Endodermal cell (in vitro differentiated cells): ENCODE measurements around the gene METAP1D. TPM values are rescaled to one million over a fixed set of nuclear protein-coding genes. Genes with fewer than 3 reads are reported as not detected.

Experiments used
- DNase-seq: peaks from one replicate; pipeline ENCODE4 v3.0.0-alpha.2; 2017
- H3K27ac ChIP-seq: 2 replicates; pipeline ENCODE4 v1.5.1; 2013; ENCODE audit warnings: mild to moderate bottlenecking, low read depth, low read length, moderate library complexity
- H3K27me3 ChIP-seq: 2 replicates; pipeline ENCODE4 v1.6.1; 2013; ENCODE audit warnings: mild to moderate bottlenecking, low read length, moderate library complexity; ENCODE audit not compliant: insufficient read depth, control insufficient read depth, poor library complexity, severe bottlenecking
- H3K36me3 ChIP-seq: 2 replicates; pipeline ENCODE4 v1.7.0; 2013; ENCODE audit warnings: mild to moderate bottlenecking, low read length, moderate library complexity; ENCODE audit not compliant: control insufficient read depth, insufficient read depth
- H3K4me1 ChIP-seq: one replicate; pipeline ENCODE4 v1.7.0; 2013; ENCODE audit warnings: low read length; ENCODE audit not compliant: control insufficient read depth, insufficient read depth
- H3K4me3 ChIP-seq: 2 replicates; pipeline ENCODE4 v1.5.1; 2013; ENCODE audit warnings: mild to moderate bottlenecking, low read length, moderate library complexity
- H3K9ac ChIP-seq: 2 replicates; pipeline ENCODE4 v1.6.1; 2013; ENCODE audit warnings: mild to moderate bottlenecking, low read length, moderate library complexity; ENCODE audit not compliant: poor library complexity, severe bottlenecking; ENCODE audit errors: extremely low read depth
- H3K9me3 ChIP-seq: 2 replicates; pipeline ENCODE4 v1.6.1; 2013; ENCODE audit warnings: mild to moderate bottlenecking, low read length, moderate library complexity; ENCODE audit not compliant: control insufficient read depth
- H3K27ac Mint-ChIP-seq: 2 replicates; pipeline ENCODE4 v1.8.0; 2020; ENCODE audit warnings: mixed read lengths
- H3K27me3 Mint-ChIP-seq: 2 replicates; pipeline ENCODE4 v1.8.0; 2021; ENCODE audit warnings: mild to moderate bottlenecking, mixed read lengths; ENCODE audit not compliant: insufficient read depth
- H3K36me3 Mint-ChIP-seq: 2 replicates; pipeline ENCODE4 v1.8.0; 2020; ENCODE audit warnings: low read depth, mixed read lengths
- H3K4me1 Mint-ChIP-seq: 2 replicates; pipeline ENCODE4 v1.8.0; 2020; ENCODE audit warnings: mixed read lengths
- H3K4me3 Mint-ChIP-seq: 2 replicates; pipeline ENCODE4 v1.8.0; 2020; ENCODE audit warnings: mild to moderate bottlenecking, moderate library complexity, mixed read lengths
- H3K9me3 Mint-ChIP-seq: 2 replicates; pipeline ENCODE4 v1.8.0; 2020; ENCODE audit warnings: mild to moderate bottlenecking, mixed read lengths
- CTCF ChIP-seq: fragments of 200-600 bp; sonication (generic); conservative IDR thresholded peaks from 2 replicates; pipeline ENCODE4 v1.5.0; 2021; ENCODE audit warnings: antibody characterized with exemption, mild to moderate bottlenecking
- WGBS, 2 experiments: methylation state at CpG; one replicate each; pipeline versions ENCODE4 v1.1.5 to v1.1.7; 2013; ENCODE audit warnings: missing lambda C conversion rate in 2 of 2, mixed read lengths in 1 of 2; ENCODE audit not compliant: insufficient coverage in 1 of 2, insufficient read length in 1 of 2; 5-methylcytosine and 5-hydroxymethylcytosine counted together
- total RNA-seq, 2 donors: library from RNA; stranded (reverse); fragmentation: NEBNext Ultra II Directional in 1 of 2; extraction: Animal tissue kit (Norgen Biotek cat#: 25700) in 1 of 2; gene quantifications; 2 replicates in 1 of 2; 3 replicates in 1 of 2; pipeline ENCODE4 v1.2.1, GENCODE V29; 2021

Gene METAP1D
- total RNA-seq, 2 donors from 2014 or later: 6.0 to 6.5 TPM

DNA sequence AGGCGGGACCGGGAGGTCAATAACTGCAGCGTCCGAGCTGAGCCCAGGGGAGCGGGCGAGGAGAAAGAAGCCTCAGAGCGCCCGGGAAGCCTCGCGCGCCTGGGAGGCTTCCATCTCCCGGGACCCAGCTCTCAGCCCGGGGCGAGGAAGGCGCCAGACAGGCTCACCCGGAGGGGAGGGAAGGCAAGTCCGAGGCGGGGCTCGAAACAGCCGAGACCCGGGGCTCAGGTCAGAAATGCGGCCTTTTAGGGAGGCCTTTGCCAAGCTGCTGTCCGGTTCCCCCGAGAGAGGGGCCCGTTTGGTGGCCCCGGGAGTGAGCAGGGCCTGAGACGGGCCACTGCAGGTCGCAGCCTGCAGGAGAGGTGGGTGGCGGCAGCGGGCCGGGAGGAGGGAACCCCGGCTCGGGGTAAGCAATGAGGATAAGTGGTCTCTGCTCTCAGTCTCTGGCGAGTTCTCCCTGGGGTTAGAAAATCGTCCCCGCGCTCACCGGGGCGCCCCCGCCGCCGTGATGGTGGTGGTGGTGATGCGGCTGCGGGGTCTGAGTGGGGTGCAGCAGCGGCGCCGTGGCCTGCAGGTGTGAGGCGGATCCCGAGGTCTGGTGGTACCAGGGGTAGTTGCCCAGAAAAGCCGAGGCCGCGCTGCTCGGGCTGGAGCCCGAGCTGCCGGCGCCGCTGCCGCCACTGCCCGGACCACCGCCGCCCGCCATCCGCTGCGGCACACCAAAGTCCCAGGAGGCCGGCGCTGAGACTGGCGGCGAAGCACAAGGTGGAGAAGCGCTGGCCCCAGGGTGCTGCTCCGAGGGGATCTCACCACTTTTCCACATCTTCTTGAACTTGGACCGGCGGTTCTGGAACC is 100.6 kb downstream of the METAP1D start:
- TF ChIP-seq CTCF: no peak
- Mint-ChIP-seq H3K9me3 (no peaks in the 10 kb centered on the region), H3K27me3 (peaks cover 98% of the 10 kb centered on the region), H3K4me3 (peak overlapping the region; percentile 35), H3K36me3 (no peaks in the 10 kb centered on the region), H3K27ac (no peak overlapping the region), H3K4me1 (peaks cover 32% of the 10 kb centered on the region)
- peak; percentile 80 for DNase-seq
- WGBS, 2 experiments: 1 to 3% methylated on average over 29 to 72 of the region's 72 CpGs
- Histone ChIP-seq H3K4me3 (no peak overlapping the region), H3K36me3 (no peaks in the 10 kb centered on the region), H3K27me3 (peaks cover 99% of the 10 kb centered on the region), H3K27ac (no peak overlapping the region), H3K9me3 (no peaks in the 10 kb centered on the region), H3K4me1 (peaks cover 14% of the 10 kb centered on the region), H3K9ac (no peak overlapping the region)

- H3K27me3 Mint-ChIP-seq: peaks cover 98% of the 10 kb centered on the region
- H3K27ac ChIP-seq: no peak overlapping the region
Observed at GRCh38 chr2:172100935-172101820, 101.4 kb downstream of the METAP1D start.

More at GRCh38 chr2:172100935-172101820, 101.4 kb downstream of the METAP1D start:
- WGBS, 2 experiments: 2 to 3% methylated on average over 27 to 54 of the region's 54 CpGs
- DNase-seq: peak; percentile 72
- peaks cover 31% of the 10 kb centered on the region for H3K4me1 Mint-ChIP-seq
- peak overlapping the region; percentile 53 for H3K4me3 Mint-ChIP-seq
- Histone ChIP-seq H3K36me3 (no peaks in the 10 kb centered on the region), H3K27me3 (peaks cover 99% of the 10 kb centered on the region), H3K9ac (no peak overlapping the region), H3K4me3 (peak overlapping the region; percentile 23), H3K4me1 (peaks cover 14% of the 10 kb centered on the region), H3K9me3 (no peaks in the 10 kb centered on the region)
- TF ChIP-seq CTCF: no peak
- H3K36me3 Mint-ChIP-seq: no peaks in the 10 kb centered on the region
- H3K9me3 Mint-ChIP-seq: no peaks in the 10 kb centered on the region
- H3K27ac Mint-ChIP-seq: no peak overlapping the region
